ENCODE results near the gene RASSF3. TPM values are rescaled to one million over a fixed set of nuclear protein-coding genes. Genes with fewer than 3 reads are reported as not detected.
A peak's percentile ranks its signal among the peaks of the same experiment; 100 is the strongest.

The RASSF3 gene
- total RNA-seq, 1 donor from 2014 or later, result 43.5 TPM

GRCh38 chr12:64567570-64567969 is 42.7 kb upstream of the RASSF3 start:
- no peak for DNase-seq (ENCODE audit: low spot score)
- Mint-ChIP-seq H3K27ac (ENCODE audit: unreplicated experiment) (no peak overlapping the region), H3K9me3 (ENCODE audit: unreplicated experiment) (no peaks in the 10 kb centered on the region), H3K4me3 (ENCODE audit: unreplicated experiment) (no peak overlapping the region), H3K4me1 (ENCODE audit: unreplicated experiment) (peaks cover 19% of the 10 kb centered on the region), H3K27me3 (ENCODE audit: unreplicated experiment) (peaks cover 3% of the 10 kb centered on the region), H3K36me3 (ENCODE audit: low read depth, unreplicated experiment) (peaks cover 4% of the 10 kb centered on the region)
- no peak for TF ChIP-seq CTCF (IDR thresholded peaks at IDR 0.05; ENCODE audit: unreplicated experiment)

- Mint-ChIP-seq H3K27me3 (ENCODE audit: unreplicated experiment) (peaks cover 3% of the 10 kb centered on the region), H3K36me3 (ENCODE audit: low read depth, unreplicated experiment) (peaks cover 4% of the 10 kb centered on the region), H3K27ac (ENCODE audit: unreplicated experiment) (no peak overlapping the region), H3K4me1 (ENCODE audit: unreplicated experiment) (peaks cover 19% of the 10 kb centered on the region), H3K4me3 (ENCODE audit: unreplicated experiment) (no peak overlapping the region), H3K9me3 (ENCODE audit: unreplicated experiment) (no peaks in the 10 kb centered on the region)
- TF ChIP-seq CTCF (IDR thresholded peaks at IDR 0.05; ENCODE audit: unreplicated experiment), result no peak
- no peak for DNase-seq (ENCODE audit: low spot score)
These were observed 42.0 kb upstream of the RASSF3 start for GRCh38 chr12:64568298-64568697.

- no peak overlapping the region for H3K4me3 Mint-ChIP-seq (ENCODE audit: unreplicated experiment)
- H3K27me3 Mint-ChIP-seq (ENCODE audit: unreplicated experiment), result peaks cover 3% of the 10 kb centered on the region
- peaks cover 19% of the 10 kb centered on the region for H3K4me1 Mint-ChIP-seq (ENCODE audit: unreplicated experiment)
- H3K27ac Mint-ChIP-seq (ENCODE audit: unreplicated experiment), result peak overlapping the region; percentile 42
- no peaks in the 10 kb centered on the region for H3K9me3 Mint-ChIP-seq (ENCODE audit: unreplicated experiment)
- no peak for TF ChIP-seq CTCF (IDR thresholded peaks at IDR 0.05; ENCODE audit: unreplicated experiment)
- DNase-seq (ENCODE audit: low spot score), result no peak
- peaks cover 4% of the 10 kb centered on the region for H3K36me3 Mint-ChIP-seq (ENCODE audit: low read depth, unreplicated experiment)
These were observed 40.2 kb upstream of the RASSF3 start for GRCh38 chr12:64569923-64570691.

GRCh38 chr12:64571411-64571810 is 38.9 kb upstream of the RASSF3 start:
- no peak for DNase-seq (ENCODE audit: low spot score)
- no peak for TF ChIP-seq CTCF (IDR thresholded peaks at IDR 0.05; ENCODE audit: unreplicated experiment)
- Mint-ChIP-seq H3K9me3 (ENCODE audit: unreplicated experiment) (no peaks in the 10 kb centered on the region), H3K27me3 (ENCODE audit: unreplicated experiment) (peaks cover 3% of the 10 kb centered on the region), H3K27ac (ENCODE audit: unreplicated experiment) (no peak overlapping the region), H3K36me3 (ENCODE audit: low read depth, unreplicated experiment) (peaks cover 4% of the 10 kb centered on the region), H3K4me3 (ENCODE audit: unreplicated experiment) (no peak overlapping the region), H3K4me1 (ENCODE audit: unreplicated experiment) (peaks cover 19% of the 10 kb centered on the region)

GRCh38 chr12:64572241-64572640 is 38.1 kb upstream of the RASSF3 start:
- TF ChIP-seq CTCF (IDR thresholded peaks at IDR 0.05; ENCODE audit: unreplicated experiment), result no peak
- no peak for DNase-seq (ENCODE audit: low spot score)
- Mint-ChIP-seq H3K36me3 (ENCODE audit: low read depth, unreplicated experiment) (no peaks in the 10 kb centered on the region), H3K4me1 (ENCODE audit: unreplicated experiment) (peaks cover 11% of the 10 kb centered on the region), H3K4me3 (ENCODE audit: unreplicated experiment) (no peak overlapping the region), H3K27me3 (ENCODE audit: unreplicated experiment) (peaks cover 4% of the 10 kb centered on the region), H3K27ac (ENCODE audit: unreplicated experiment) (no peak overlapping the region), H3K9me3 (ENCODE audit: unreplicated experiment) (no peaks in the 10 kb centered on the region)
